GM19239 (cell line): ENCODE data around the gene P2RX5.

ENCODE experiments used
- DNase-seq: peaks from one replicate; pipeline ENCODE4 v3.0.0; 2011; ENCODE audit warnings: low spot score; ENCODE audit not compliant: insufficient read length
- FAIRE-seq: peaks from 2 replicates; lab custom pipeline; 2011; peaks lifted over from hg19 to GRCh38; lab: Jason Lieb, UNC

Gene P2RX5

GRCh38 chr17:3632287-3632686 lies 63.7 kb downstream of the P2RX5 start:
- no peak for DNase-seq
- no peak for FAIRE-seq

DNA sequence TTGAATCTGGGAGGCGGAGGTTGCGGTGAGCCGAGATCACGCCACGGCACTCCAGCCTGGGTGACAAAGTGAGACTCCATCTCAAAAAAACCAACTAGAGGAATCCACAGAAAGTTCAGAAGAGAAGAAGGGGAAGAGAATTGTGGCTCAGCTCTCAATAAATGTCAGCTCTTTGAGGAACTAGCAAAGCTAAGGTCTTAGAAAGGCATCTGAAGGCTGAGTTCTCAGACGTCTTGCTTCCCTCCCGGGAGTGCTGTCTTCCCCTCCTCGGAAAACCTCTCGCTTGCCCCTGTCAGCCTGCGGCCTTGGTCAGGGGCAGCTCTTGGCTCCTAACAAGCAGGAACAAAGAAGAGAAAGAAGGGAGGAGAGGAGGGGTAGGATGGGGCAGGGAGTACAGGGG lies 65.2 kb downstream of the P2RX5 start:
- DNase-seq: no peak
- no peak for FAIRE-seq

- DNase-seq: no peak
- no peak for FAIRE-seq
These were observed 68.2 kb downstream of the P2RX5 start for GRCh38 chr17:3627769-3628167.

- FAIRE-seq (no peak), DNase-seq (no peak)
These were observed 68.9 kb downstream of the P2RX5 start for GRCh38 chr17:3626831-3627768.
